ENCODE measurements around the gene CCDC146. TPM values are rescaled to one million over a fixed set of nuclear protein-coding genes. Genes with fewer than 3 reads are reported as not detected.
"Not testable (repeated sequence)": the region's sequence is repeated elsewhere in the genome, so short reads cannot be mapped to it uniquely, and the experiment has no call there.

CCDC146 gene
- total RNA-seq, 1 experiment from 2014 or later: 1.1 TPM

DNA sequence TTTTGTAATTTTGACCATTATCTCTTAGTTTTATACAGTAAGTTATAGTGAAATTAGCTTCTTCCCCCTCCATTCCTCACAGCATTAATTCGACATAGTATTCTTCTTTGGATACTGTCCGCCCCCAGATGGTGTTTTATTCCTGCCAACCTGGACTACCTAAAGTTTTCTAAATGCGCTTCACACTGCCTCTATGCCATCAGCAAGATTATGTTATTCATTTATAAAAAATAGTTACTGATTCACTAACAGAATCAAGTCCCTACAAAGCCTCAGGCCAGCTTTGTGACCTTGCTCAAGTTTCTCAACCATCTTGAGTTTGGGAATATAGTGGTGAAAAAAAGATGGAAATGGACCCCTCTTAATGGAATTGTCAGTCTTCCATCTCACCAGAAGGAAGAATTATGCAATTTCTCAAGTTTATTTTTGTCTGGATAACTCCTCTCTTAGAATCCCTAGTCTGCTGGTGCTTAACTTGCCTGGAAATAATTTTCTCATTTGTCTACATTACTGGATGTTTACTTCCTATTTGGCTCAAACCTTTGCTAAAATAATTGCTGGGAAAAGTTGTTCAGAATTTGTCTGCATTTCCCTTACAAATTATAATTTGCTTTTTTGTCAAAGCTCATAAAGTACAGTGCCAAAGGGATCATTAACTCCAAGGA lies 93.9 kb downstream of the CCDC146 start:
- peaks cover 3% of the 10 kb centered on the region; the same call in 1 of the 2 replicates for H3K27me3 Mint-ChIP-seq (ENCODE audit: low read depth)
- H3K9me3 Mint-ChIP-seq: peaks cover 29% of the 10 kb centered on the region
- no peaks in the 10 kb centered on the region for H3K4me1 Mint-ChIP-seq
- TF ChIP-seq RORB (CRISPR knock-in tag; IDR thresholded peaks at IDR 0.05) (no peak), IRF2 (CRISPR knock-in tag; IDR thresholded peaks at IDR 0.05; ENCODE audit: borderline replicate concordance, low read depth) (no peak), OVOL2 (CRISPR knock-in tag; IDR thresholded peaks at IDR 0.05; ENCODE audit: borderline replicate concordance) (no peak)
- TF ChIP-seq, protein P1, sequence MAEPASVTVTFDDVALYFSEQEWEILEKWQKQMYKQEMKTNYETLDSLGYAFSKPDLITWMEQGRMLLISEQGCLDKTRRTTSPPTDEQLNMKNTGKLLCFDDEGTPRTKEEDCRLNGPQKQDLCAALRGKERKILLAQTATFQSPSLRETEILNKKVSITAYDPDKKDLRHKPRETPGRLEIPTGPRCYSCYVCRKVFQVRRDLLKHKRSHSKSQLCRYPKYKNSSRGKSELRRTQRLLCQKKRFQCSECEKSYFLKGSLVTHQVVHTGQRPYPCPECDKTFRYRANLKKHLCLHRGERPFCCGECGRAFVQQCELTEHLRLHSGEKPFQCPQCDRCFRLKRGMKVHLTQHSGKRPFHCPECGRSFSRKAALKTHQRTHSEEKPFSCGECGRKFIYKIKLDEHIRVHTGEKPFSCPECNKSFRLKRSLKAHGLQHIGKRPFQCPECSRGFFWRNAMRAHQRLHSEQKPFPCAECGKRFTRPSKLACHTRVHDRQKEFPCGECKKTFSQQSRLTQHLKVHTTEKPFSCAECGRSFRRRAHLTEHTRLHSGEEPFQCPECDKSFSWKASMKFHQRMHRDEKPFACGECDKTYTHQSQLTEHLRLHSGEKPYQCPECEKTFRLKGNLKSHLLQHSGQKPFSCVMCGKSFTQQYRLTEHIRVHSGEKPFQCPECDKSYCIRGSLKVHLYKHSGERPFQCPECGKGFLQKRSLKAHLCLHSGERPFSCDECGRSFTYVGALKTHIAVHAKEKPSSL (CRISPR knock-in tag; conservative IDR thresholded peaks at IDR 0.05): no peak
- TF ChIP-seq, protein P2, sequence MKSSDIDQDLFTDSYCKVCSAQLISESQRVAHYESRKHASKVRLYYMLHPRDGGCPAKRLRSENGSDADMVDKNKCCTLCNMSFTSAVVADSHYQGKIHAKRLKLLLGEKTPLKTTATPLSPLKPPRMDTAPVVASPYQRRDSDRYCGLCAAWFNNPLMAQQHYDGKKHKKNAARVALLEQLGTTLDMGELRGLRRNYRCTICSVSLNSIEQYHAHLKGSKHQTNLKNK (CRISPR knock-in tag; IDR thresholded peaks at IDR 0.05): no peak
- TF ChIP-seq, protein P3, sequence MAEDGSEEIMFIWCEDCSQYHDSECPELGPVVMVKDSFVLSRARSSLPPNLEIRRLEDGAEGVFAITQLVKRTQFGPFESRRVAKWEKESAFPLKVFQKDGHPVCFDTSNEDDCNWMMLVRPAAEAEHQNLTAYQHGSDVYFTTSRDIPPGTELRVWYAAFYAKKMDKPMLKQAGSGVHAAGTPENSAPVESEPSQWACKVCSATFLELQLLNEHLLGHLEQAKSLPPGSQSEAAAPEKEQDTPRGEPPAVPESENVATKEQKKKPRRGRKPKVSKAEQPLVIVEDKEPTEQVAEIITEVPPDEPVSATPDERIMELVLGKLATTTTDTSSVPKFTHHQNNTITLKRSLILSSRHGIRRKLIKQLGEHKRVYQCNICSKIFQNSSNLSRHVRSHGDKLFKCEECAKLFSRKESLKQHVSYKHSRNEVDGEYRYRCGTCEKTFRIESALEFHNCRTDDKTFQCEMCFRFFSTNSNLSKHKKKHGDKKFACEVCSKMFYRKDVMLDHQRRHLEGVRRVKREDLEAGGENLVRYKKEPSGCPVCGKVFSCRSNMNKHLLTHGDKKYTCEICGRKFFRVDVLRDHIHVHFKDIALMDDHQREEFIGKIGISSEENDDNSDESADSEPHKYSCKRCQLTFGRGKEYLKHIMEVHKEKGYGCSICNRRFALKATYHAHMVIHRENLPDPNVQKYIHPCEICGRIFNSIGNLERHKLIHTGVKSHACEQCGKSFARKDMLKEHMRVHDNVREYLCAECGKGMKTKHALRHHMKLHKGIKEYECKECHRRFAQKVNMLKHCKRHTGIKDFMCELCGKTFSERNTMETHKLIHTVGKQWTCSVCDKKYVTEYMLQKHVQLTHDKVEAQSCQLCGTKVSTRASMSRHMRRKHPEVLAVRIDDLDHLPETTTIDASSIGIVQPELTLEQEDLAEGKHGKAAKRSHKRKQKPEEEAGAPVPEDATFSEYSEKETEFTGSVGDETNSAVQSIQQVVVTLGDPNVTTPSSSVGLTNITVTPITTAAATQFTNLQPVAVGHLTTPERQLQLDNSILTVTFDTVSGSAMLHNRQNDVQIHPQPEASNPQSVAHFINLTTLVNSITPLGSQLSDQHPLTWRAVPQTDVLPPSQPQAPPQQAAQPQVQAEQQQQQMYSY (CRISPR knock-in tag; IDR thresholded peaks at IDR 0.05): no peak
- TF ChIP-seq, protein P4, sequence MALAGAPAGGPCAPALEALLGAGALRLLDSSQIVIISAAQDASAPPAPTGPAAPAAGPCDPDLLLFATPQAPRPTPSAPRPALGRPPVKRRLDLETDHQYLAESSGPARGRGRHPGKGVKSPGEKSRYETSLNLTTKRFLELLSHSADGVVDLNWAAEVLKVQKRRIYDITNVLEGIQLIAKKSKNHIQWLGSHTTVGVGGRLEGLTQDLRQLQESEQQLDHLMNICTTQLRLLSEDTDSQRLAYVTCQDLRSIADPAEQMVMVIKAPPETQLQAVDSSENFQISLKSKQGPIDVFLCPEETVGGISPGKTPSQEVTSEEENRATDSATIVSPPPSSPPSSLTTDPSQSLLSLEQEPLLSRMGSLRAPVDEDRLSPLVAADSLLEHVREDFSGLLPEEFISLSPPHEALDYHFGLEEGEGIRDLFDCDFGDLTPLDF (CRISPR knock-in tag; IDR thresholded peaks at IDR 0.05): no peak
- H3K4me3 Mint-ChIP-seq: no peak overlapping the region
- POLR2A ChIA-PET: no interaction called here
- no peak overlapping the region for H3K27ac Mint-ChIP-seq
- H3K36me3 Mint-ChIP-seq: peaks cover 19% of the 10 kb centered on the region
- DNase-seq (ENCODE audit: low spot score) (no peak), ATAC-seq (no peak)
- CTCF ChIA-PET: no interaction called here

DNA sequence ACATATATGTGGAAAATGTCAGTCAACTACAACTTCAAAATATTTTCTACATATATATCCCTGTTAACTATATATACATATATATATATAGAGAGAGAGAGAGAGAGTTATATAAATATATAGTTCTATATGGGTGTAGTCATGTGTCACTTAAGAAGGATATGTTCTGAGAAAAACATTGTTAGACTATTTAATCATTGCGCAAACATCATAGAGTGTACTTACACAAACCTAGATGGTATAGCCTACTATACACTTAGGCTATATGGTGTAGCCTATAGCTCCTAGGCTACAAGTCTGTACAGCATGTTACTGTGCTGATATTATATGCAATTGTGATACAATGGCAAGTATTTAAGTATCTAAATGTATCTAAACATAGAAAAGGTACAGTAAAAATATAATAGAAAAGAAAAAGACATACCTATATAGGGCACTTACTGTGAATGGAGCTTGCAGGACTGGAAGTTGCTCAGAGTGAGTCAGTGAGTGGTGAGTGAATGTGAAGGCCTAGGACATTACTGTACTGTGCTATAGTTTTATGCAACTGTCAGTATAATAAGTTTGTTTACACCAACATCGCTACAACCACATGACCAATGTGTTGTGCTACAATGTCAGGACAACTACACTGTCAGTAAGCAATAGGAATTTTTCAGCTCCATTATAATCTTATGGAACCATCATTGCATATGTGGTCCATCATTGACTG lies 95.2 kb downstream of the CCDC146 start:
- POLR2A ChIA-PET: no interaction called here
- TF ChIP-seq ESRRA (CRISPR knock-in tag; IDR thresholded peaks at IDR 0.05; ENCODE audit: borderline replicate concordance) (no peak), ZBTB43 (CRISPR knock-in tag; IDR thresholded peaks at IDR 0.05) (no peak)
- CTCF ChIA-PET: no interaction called here
- Mint-ChIP-seq H3K36me3 (peaks cover 23% of the 10 kb centered on the region), H3K27me3 (ENCODE audit: low read depth) (peaks cover 3% of the 10 kb centered on the region; the same call in 1 of the 2 replicates), H3K27ac (no peak overlapping the region), H3K4me3 (no peak overlapping the region), H3K9me3 (peaks cover 34% of the 10 kb centered on the region), H3K4me1 (no peaks in the 10 kb centered on the region)
- no peak for DNase-seq (ENCODE audit: low spot score)
- ATAC-seq: no peak

GRCh38 chr7:77219701-77220331 lies 97.4 kb downstream of the CCDC146 start:
- H3K27ac Mint-ChIP-seq; H3K4me1 Mint-ChIP-seq; H3K4me3 Mint-ChIP-seq; POLR2A ChIA-PET; DNase-seq (ENCODE audit: low spot score); H3K27me3 Mint-ChIP-seq (ENCODE audit: low read depth); CTCF ChIA-PET; ATAC-seq: not testable (repeated sequence)
- H3K36me3 Mint-ChIP-seq: peaks cover 23% of the 10 kb centered on the region
- H3K9me3 Mint-ChIP-seq: peaks cover 38% of the 10 kb centered on the region

Measured in WTC11 (cell line).